Left lung (tissue), 10 donors: ENCODE data around the gene CEACAM19. TPM values are rescaled to one million over a fixed set of nuclear protein-coding genes. Genes with fewer than 3 reads are reported as not detected.
A peak's percentile ranks its signal among the peaks of the same experiment; 100 is the strongest.

ENCODE experiments used
- ATAC-seq: fragments of 200-7000 bp; cut with Tn5 transposase; one replicate; pipeline ENCODE4 v1.9.1; 2020; ENCODE audit warnings: moderate library complexity
- DNase-seq, 4 donors: peaks; one replicate each; pipeline ENCODE4 v3.0.0-alpha.2; 2013 to 2020
- H3K27ac ChIP-seq, 2 donors: fragments of 200-600 bp; sonication (generic) in 1 of 2; one replicate each; pipeline versions ENCODE4 v1.5.0 to v1.8.0; 2020 to 2021
- H3K27me3 ChIP-seq, 2 donors: fragments of 200-600 bp; sonication (generic) in 1 of 2; one replicate each; pipeline versions ENCODE4 v1.5.0 to v1.8.0; 2020 to 2021
- H3K36me3 ChIP-seq, 2 donors: fragments of 200-600 bp; sonication (generic) in 1 of 2; one replicate each; pipeline versions ENCODE4 v1.5.0 to v1.8.0; 2020 to 2021
- H3K4me1 ChIP-seq, 2 donors: fragments of 200-600 bp; one replicate each; pipeline ENCODE4 v1.8.0; 2021
- H3K4me3 ChIP-seq, 2 donors: fragments of 200-600 bp; sonication (generic) in 1 of 2; one replicate each; pipeline versions ENCODE4 v1.5.0 to v1.8.0; 2020 to 2021; ENCODE audit warnings: mild to moderate bottlenecking in 1 of 2
- H3K9me3 ChIP-seq, 2 donors: fragments of 200-600 bp; sonication (generic) in 1 of 2; one replicate each; pipeline versions ENCODE4 v1.5.0 to v1.8.0; 2020 to 2021
- intact Hi-C, 2 donors: fragments of 100-400 bp; cut with DNase I; formaldehyde crosslinking; loops; one replicate each; pipeline versions ENCODE4 v1.11.2 to v1.14.2; 2022
- polyA plus RNA-seq, 6 donors: library from polyadenylated mRNA; unstranded; fragments of 120-200 nt; gene quantifications; one replicate each; pipeline ENCODE4 v1.2.1, GENCODE V29; 2013; ENCODE audit not compliant: insufficient read length in 6 of 6
- total RNA-seq, 2 donors: library from RNA; stranded (reverse); fragmentation: NEBNext Ultra II Directional; extraction: Animal tissue kit (Norgen Biotek cat#: 25700); gene quantifications; one replicate each; pipeline ENCODE4 v1.2.1, GENCODE V29; 2021
- TF ChIP-seq, protein P1 (sequence below), 2 donors: fragments of 200-600 bp; sonication (generic) in 1 of 2; IDR thresholded peaks; one replicate each; pipeline versions ENCODE4 v1.5.0 to v1.8.0; 2021; ENCODE audit warnings: antibody characterized with exemption in 2 of 2
- donor health status: DM: no; HTN: yes; CAD: no.
- donor health status: DM: no; HTN: no; CAD: no.

CEACAM19 gene
- total and polyA plus RNA-seq, 8 donors: 4.1 to 21.9 (median 14.6) TPM

DNA sequence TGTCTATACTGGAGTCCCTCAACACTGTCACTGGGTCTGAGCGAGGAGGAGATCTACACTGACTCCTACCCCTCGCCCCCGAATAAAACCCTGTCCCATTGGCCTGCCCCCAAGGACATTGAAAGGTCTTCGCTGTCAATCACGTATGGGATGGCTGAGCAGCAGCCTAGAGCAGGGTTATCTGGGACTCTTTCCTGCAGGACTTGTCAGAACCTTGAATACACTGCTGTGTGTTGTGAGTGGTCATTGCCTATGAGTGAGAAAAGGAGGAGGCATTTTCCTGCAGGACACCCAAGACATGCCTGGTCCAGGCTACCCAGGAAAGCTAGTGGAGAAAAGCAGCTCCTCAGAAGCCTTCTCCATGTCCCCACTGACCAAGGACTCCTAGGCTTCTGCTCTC lies 17.9 kb upstream of the CEACAM19 start:
- Histone ChIP-seq H3K4me1 (peaks cover 4 to 28% of the 10 kb centered on the region in 2 donors), H3K27me3 (no peaks in the 10 kb centered on the region), H3K36me3 (peaks cover 0 to 93% of the 10 kb centered on the region in 2 donors), H3K4me3 (no peak overlapping the region), H3K27ac (no peak overlapping the region), H3K9me3 (no peaks in the 10 kb centered on the region)
- DNase-seq (peak in 1 of 4 donors; percentile 21), ATAC-seq (no peak)
- TF ChIP-seq, protein P1, sequence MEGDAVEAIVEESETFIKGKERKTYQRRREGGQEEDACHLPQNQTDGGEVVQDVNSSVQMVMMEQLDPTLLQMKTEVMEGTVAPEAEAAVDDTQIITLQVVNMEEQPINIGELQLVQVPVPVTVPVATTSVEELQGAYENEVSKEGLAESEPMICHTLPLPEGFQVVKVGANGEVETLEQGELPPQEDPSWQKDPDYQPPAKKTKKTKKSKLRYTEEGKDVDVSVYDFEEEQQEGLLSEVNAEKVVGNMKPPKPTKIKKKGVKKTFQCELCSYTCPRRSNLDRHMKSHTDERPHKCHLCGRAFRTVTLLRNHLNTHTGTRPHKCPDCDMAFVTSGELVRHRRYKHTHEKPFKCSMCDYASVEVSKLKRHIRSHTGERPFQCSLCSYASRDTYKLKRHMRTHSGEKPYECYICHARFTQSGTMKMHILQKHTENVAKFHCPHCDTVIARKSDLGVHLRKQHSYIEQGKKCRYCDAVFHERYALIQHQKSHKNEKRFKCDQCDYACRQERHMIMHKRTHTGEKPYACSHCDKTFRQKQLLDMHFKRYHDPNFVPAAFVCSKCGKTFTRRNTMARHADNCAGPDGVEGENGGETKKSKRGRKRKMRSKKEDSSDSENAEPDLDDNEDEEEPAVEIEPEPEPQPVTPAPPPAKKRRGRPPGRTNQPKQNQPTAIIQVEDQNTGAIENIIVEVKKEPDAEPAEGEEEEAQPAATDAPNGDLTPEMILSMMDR (IDR thresholded peaks at IDR 0.05): no peak
- intact Hi-C loops: no loop called here

DNA sequence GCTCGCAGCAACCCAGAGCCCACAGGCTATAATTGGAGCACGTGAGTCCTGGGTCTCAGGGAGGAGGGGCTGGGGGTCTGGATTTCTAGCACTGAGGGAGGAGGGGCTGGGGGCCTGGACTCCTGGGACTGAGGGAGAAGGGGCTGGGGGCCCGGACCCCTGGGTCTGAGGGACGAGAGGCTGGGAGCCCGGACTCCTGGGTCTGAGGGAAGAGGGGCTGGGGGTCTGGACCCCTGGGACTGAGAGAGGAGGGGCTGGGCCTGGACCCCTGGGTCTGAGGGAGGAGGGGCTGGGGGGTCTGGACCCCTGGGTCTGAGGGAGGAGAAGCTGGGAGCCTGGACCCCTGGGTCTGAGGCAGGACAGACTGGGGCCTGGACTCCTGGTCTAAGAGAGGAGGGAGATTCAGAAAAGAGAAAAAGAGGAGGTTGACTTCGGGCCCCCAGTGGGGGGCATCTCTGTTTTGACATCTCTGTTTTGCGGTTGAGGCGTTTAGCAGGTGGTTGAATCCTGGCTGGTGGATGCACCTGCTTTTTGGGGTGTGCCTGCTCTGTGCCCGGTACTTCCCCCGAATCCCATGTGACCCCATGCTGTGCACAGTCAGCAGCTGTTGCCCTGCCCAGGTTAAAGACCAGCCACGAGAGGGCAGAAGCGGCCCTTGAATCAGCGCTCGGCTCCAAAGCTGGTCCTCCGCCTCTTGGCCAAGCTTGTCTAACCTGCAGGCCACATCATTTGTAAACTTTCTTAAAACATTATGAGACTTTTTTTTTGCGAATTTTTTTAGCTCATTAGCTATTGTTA lies 17.1 kb upstream of the CEACAM19 start:
- TF ChIP-seq, protein P1 (IDR thresholded peaks at IDR 0.05): peak; percentile 60 to 79
- Histone ChIP-seq H3K27me3 (no peaks in the 10 kb centered on the region), H3K36me3 (peaks cover 0 to 95% of the 10 kb centered on the region in 2 donors), H3K4me1 (peaks cover 0 to 20% of the 10 kb centered on the region in 2 donors), H3K27ac (no peak overlapping the region), H3K4me3 (no peak overlapping the region), H3K9me3 (no peaks in the 10 kb centered on the region)
- peak; percentile 89 for ATAC-seq
- peak in 3 of 4 donors; percentile 47 to 92 (median 86) for DNase-seq
- intact Hi-C loops: no loop called here

DNA sequence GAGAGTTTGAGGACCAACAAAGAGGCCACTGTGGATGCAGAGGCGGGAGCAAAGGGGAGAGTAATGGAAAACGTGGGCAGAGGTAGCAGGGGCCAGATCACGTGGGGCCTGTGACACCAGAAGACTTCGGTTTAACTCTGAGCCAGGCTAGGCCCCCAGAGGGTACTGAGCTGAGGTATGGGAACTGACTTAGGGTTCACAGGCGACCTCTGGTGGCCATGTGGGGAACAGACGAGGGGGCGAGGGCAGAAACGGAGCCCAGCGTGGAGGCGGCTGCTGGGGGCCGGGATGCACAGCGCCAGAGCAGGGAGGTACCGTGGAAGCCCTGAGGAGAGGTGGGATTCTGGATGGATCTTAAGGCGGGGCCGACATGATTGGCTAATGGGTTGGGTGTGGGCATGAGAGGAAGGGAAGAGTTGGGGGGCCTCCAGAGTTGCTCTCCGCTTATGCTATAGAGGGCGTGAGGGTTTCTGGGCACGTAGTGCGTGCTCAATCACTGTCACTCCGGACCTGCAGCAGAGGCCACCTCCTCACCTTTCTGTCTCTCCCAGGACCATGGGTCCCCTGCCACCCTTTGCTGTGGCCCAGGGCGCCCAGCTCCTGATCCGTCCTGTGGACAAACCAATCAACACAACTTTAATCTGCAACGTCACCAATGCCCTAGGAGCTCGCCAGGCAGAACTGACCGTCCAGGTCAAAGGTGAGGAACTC lies 13.9 kb upstream of the CEACAM19 start:
- TF ChIP-seq, protein P1 (IDR thresholded peaks at IDR 0.05): peak; percentile 95 to 99
- DNase-seq (peak; percentile 43 to 87 (median 60)), ATAC-seq (peak; percentile 56)
- intact Hi-C loops: loop anchor here (5.0 kb wide), 2 partner anchors 80 to 85 kb away; no protein-coding TSS in a partner anchor
- peaks cover 0 to 95% of the 10 kb centered on the region in 2 donors for H3K36me3 ChIP-seq
- no peaks in the 10 kb centered on the region for H3K9me3 ChIP-seq
- no peaks in the 10 kb centered on the region for H3K27me3 ChIP-seq
- peaks cover 0 to 17% of the 10 kb centered on the region in 2 donors for H3K4me1 ChIP-seq
- no peak overlapping the region for H3K4me3 ChIP-seq
- H3K27ac ChIP-seq: no peak overlapping the region

DNA sequence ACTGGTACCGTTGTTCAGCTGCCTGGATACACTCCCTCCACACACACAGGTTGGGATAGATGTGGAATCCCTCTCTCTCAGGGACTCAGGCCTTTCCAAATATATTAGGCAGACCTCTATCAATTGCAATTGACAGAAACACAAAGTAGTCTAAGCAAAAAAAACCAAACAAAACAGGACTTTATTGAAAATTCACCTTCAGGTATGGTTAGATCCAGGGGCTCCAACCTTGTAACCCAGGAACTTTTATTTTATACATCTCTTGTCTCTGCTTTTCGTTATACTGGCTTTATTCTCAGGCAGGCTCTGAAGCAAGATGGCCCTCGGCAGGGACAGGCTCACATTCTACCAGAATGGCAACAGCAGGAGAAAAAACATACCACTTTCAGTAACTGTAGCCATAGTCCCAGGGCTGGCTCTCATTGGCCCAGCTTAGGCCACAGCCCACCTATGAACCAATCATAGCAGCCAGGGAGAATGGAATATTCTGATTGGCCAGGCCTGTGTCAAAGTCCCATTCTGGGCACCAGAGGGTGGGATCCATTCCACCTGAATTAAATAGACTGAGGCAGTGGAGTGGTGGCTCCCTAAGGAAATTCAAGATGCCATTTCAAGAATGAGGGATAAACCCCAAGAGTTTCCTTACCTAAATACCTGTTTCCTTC lies 13.1 kb upstream of the CEACAM19 start:
- TF ChIP-seq, protein P1 (IDR thresholded peaks at IDR 0.05): no peak
- ATAC-seq: no peak

More for the DNA sequence above, 13.1 kb upstream of the CEACAM19 start:
- H3K27ac ChIP-seq: no peak overlapping the region
- intact Hi-C loops: loop anchor here (5.0 kb wide), 2 partner anchors 81 to 86 kb away; no protein-coding TSS in a partner anchor
- H3K4me1 ChIP-seq: peaks cover 0 to 17% of the 10 kb centered on the region in 2 donors
- DNase-seq: no peak
- H3K9me3 ChIP-seq: no peaks in the 10 kb centered on the region
- H3K27me3 ChIP-seq: no peaks in the 10 kb centered on the region
- peaks cover 0 to 97% of the 10 kb centered on the region in 2 donors for H3K36me3 ChIP-seq
- H3K4me3 ChIP-seq: no peak overlapping the region
